Upper lobe of left lung (tissue), 6 donors: Measurements from ENCODE around the gene PLAC1. TPM values are rescaled to one million over a fixed set of nuclear protein-coding genes. Genes with fewer than 3 reads are reported as not detected.

Experiments
- ATAC-seq, 2 donors: fragments of 200-7000 bp; cut with Tn5 transposase; one replicate each; pipeline ENCODE4 v1.9.1; 2022; ENCODE audit warnings: mild to moderate bottlenecking in 2 of 2, moderate library complexity in 2 of 2; ENCODE audit not compliant: low FRiP score in 2 of 2
- DNase-seq, 2 donors: peaks; one replicate each; pipeline ENCODE4 v3.0.0-alpha.2; 2019 to 2020
- H3K27ac ChIP-seq, 4 donors: fragments of 200-600 bp; sonication (generic); one replicate each; pipeline ENCODE4 v1.5.1; 2016 to 2019
- H3K27me3 ChIP-seq, 4 donors: fragments of 200-600 bp; sonication (generic); one replicate each; pipeline ENCODE4 v1.5.1; 2017 to 2019
- H3K36me3 ChIP-seq, 4 donors: fragments of 200-600 bp; sonication (generic); one replicate each; pipeline ENCODE4 v1.5.1; 2016 to 2019
- H3K4me1 ChIP-seq, 4 donors: fragments of 200-600 bp; sonication (generic); one replicate each; pipeline ENCODE4 v1.5.1; 2018 to 2019
- H3K4me3 ChIP-seq, 4 donors: fragments of 200-600 bp; sonication (generic); one replicate each; pipeline ENCODE4 v1.5.1; 2017 to 2019; ENCODE audit warnings: mild to moderate bottlenecking in 2 of 4, moderate library complexity in 1 of 4
- H3K9me3 ChIP-seq, 4 donors: fragments of 200-600 bp; sonication (generic); one replicate each; pipeline ENCODE4 v1.5.1; 2018 to 2019
- CTCF ChIP-seq, 6 experiments: fragments of 450-650 bp in 4 of 6; fragments of 200-600 bp in 2 of 6; sonication (generic) in 2 of 6; IDR thresholded peaks; one replicate each; pipeline ENCODE4 v1.5.1; 2016 to 2019; ENCODE audit warnings: antibody characterized with exemption in 6 of 6
- EP300 ChIP-seq, 4 donors: sonication (generic); formaldehyde crosslinking; IDR thresholded peaks; one replicate each; pipeline ENCODE4 v1.5.1; 2017; ENCODE audit warnings: antibody characterized with exemption in 4 of 4, control low read depth in 2 of 4
- POLR2A ChIP-seq, 4 donors: fragments of 450-650 bp; IDR thresholded peaks; one replicate each; pipeline ENCODE4 v1.5.1; 2016 to 2017; ENCODE audit warnings: antibody characterized with exemption in 4 of 4, mild to moderate bottlenecking in 2 of 4
- POLR2AphosphoS5 ChIP-seq, 2 donors: sonication (generic); formaldehyde crosslinking; IDR thresholded peaks; one replicate each; pipeline ENCODE4 v1.5.1; 2017; ENCODE audit warnings: antibody characterized with exemption in 2 of 2
- WGBS, 2 donors: methylation state at CpG; one replicate each; pipeline ENCODE4 v1.1.5; 2017 to 2018; 5-methylcytosine and 5-hydroxymethylcytosine counted together
- total RNA-seq, 6 donors: library from RNA; depleted of rRNA in 4 of 6; stranded (reverse); fragments of >200 nt in 4 of 6; gene quantifications; one replicate each; pipeline versions ENCODE4 v1.1.0 to v1.2.1, GENCODE V29; 2016 to 2021
- donor health status: DM: no; HTN: no; CAD: no; lungs with moderate emphysema.
- donor health status: DM: no; HTN: yes; CAD: no; lungs with severe emphysema.

PLAC1 gene
- total RNA-seq, 6 donors from 2014 or later, result not detected

GRCh38 chrX:134685668-134686067 lies 27.4 kb upstream of the PLAC1 start:
- H3K4me1 ChIP-seq, result no peaks in the 10 kb centered on the region
- TF ChIP-seq POLR2A (IDR thresholded peaks at IDR 0.05), result no peak
- no peak for TF ChIP-seq CTCF (IDR thresholded peaks at IDR 0.05)
- TF ChIP-seq POLR2AphosphoS5 (IDR thresholded peaks at IDR 0.05), result no peak
- TF ChIP-seq EP300 (IDR thresholded peaks at IDR 0.05), result no peak
- no peaks in the 10 kb centered on the region for H3K36me3 ChIP-seq
- no peak for ATAC-seq
- no peaks in the 10 kb centered on the region for H3K27me3 ChIP-seq
- no peak overlapping the region for H3K27ac ChIP-seq
- WGBS, 2 donors, result 79 to 83% methylated on average over 5 of the region's 5 CpGs
- H3K9me3 ChIP-seq, result no peaks in the 10 kb centered on the region
- DNase-seq, result no peak
- H3K4me3 ChIP-seq, result no peak overlapping the region

DNA sequence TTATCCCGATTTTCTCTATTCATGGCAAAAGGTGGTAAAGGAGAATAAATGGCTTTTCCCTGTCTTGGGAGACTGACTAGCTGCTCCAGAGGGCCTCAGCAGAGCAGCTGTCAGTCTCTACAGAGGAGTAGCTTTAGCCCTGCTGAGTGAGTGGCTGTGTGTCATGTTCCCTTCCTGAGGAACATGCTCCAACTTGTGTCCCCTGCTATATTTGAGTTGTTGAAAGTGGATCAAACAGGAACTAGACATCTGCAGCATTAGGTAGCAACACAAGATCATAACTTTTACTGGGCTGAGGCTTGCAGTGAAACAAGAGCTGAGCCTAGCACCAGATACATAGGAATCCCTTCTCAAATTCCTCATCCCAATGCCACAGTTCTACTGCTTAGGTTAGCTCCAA lies 26.7 kb upstream of the PLAC1 start:
- no peak for DNase-seq
- Histone ChIP-seq H3K27me3 (no peaks in the 10 kb centered on the region), H3K4me1 (no peaks in the 10 kb centered on the region), H3K9me3 (no peaks in the 10 kb centered on the region), H3K27ac (no peak overlapping the region), H3K36me3 (no peaks in the 10 kb centered on the region), H3K4me3 (no peak overlapping the region)
- 88% methylated on average over 1 of the region's 1 CpG; no CpG with 5 or more reads in 1 of the 2 donors for WGBS, 2 donors
- TF ChIP-seq CTCF (IDR thresholded peaks at IDR 0.05) (no peak), POLR2AphosphoS5 (IDR thresholded peaks at IDR 0.05) (no peak), POLR2A (IDR thresholded peaks at IDR 0.05) (no peak), EP300 (IDR thresholded peaks at IDR 0.05) (no peak)
- ATAC-seq, result no peak

- 70 to 100% methylated on average over 2 to 3 of the region's 3 CpGs for WGBS, 2 donors
- ATAC-seq (no peak), DNase-seq (no peak)
- H3K36me3 ChIP-seq, result no peaks in the 10 kb centered on the region
- no peaks in the 10 kb centered on the region for H3K27me3 ChIP-seq
- H3K9me3 ChIP-seq, result no peaks in the 10 kb centered on the region
- no peak overlapping the region for H3K27ac ChIP-seq
- H3K4me1 ChIP-seq, result no peaks in the 10 kb centered on the region
- H3K4me3 ChIP-seq, result no peak overlapping the region
- TF ChIP-seq CTCF (IDR thresholded peaks at IDR 0.05), result no peak
- no peak for TF ChIP-seq EP300 (IDR thresholded peaks at IDR 0.05)
- no peak for TF ChIP-seq POLR2A (IDR thresholded peaks at IDR 0.05)
- TF ChIP-seq POLR2AphosphoS5 (IDR thresholded peaks at IDR 0.05), result no peak
Measured at GRCh38 chrX:134683351-134684005, 25.2 kb upstream of the PLAC1 start.

DNA sequence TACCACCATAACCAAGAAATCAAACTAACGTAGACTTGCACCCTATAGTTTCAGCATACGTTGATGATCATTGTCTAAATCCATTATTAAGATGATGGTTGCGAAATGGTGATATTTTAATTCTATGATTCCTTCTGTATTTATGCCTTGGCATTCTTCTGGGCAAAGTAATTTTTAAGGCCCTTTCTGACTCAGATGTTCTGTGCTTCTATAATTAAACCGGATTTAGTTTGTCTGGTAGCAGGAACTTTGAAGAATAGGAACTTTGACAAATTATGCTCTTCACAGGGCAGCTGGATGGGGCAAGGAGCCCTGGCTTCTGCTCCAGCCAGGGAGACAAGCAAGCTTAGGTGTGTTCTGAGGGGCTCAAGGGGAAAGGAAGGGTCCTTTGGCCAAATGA lies 23.8 kb upstream of the PLAC1 start:
- TF ChIP-seq EP300 (IDR thresholded peaks at IDR 0.05) (no peak), POLR2A (IDR thresholded peaks at IDR 0.05) (no peak), POLR2AphosphoS5 (IDR thresholded peaks at IDR 0.05) (no peak), CTCF (IDR thresholded peaks at IDR 0.05) (no peak)
- H3K36me3 ChIP-seq, result no peaks in the 10 kb centered on the region
- DNase-seq (no peak), ATAC-seq (no peak)
- no peak overlapping the region for H3K27ac ChIP-seq
- no peak overlapping the region for H3K4me3 ChIP-seq
- no peaks in the 10 kb centered on the region for H3K27me3 ChIP-seq
- no peaks in the 10 kb centered on the region for H3K4me1 ChIP-seq
- 78 to 90% methylated on average over 4 of the region's 4 CpGs for WGBS, 2 donors
- no peaks in the 10 kb centered on the region for H3K9me3 ChIP-seq

- ATAC-seq, result no peak
Measured at GRCh38 chrX:134679644-134680043, 21.4 kb upstream of the PLAC1 start.

More at GRCh38 chrX:134679644-134680043, 21.4 kb upstream of the PLAC1 start:
- DNase-seq, result no peak
- TF ChIP-seq POLR2A (IDR thresholded peaks at IDR 0.05) (no peak), EP300 (IDR thresholded peaks at IDR 0.05) (no peak), POLR2AphosphoS5 (IDR thresholded peaks at IDR 0.05) (no peak), CTCF (IDR thresholded peaks at IDR 0.05) (no peak)
- Histone ChIP-seq H3K36me3 (no peaks in the 10 kb centered on the region), H3K4me1 (no peaks in the 10 kb centered on the region), H3K27me3 (no peaks in the 10 kb centered on the region), H3K4me3 (no peak overlapping the region), H3K27ac (no peak overlapping the region), H3K9me3 (no peaks in the 10 kb centered on the region)
- WGBS, 2 donors, result 82 to 87% methylated on average over 3 of the region's 3 CpGs
